K562 (cell line): ENCODE data around the gene AQP9. TPM values are rescaled to one million over a fixed set of nuclear protein-coding genes. Genes with fewer than 3 reads are reported as not detected.

Source experiments
- FOXA3 ChIP-seq, 2 experiments: fragments of 450-650 bp in 1 of 2; sonication (generic) in 1 of 2; formaldehyde crosslinking; IDR thresholded peaks in 1 of 2; conservative IDR thresholded peaks in 1 of 2; 2 replicates each; pipeline versions ENCODE4 v1.4.0 to v1.8.0; 2020 to 2022; ENCODE audit warnings: mild to moderate bottlenecking in 2 of 2, missing genetic modification reagents in 1 of 2
- RB1 ChIP-seq: fragments of 450-650 bp; IDR thresholded peaks from 2 replicates; pipeline ENCODE4 v1.6.1; 2017; ENCODE audit warnings: low read depth, mild to moderate bottlenecking
- polyA plus RNA-seq, 8 experiments: library from polyadenylated mRNA; depleted of rRNA in 4 of 8; stranded (reverse) in 5 of 8; unstranded in 3 of 8; fragments of >200 nt; fragmentation: Nextera tagmentation in 2 of 8; fragmentation: Illumina TruSeq in 1 of 8; extraction: Ambion mirVana in 2 of 8; extraction: Trizol in 1 of 8; gene quantifications; 2 replicates each; pipeline versions ENCODE4 v1.2.1 to v1.2.3, GENCODE V29; 2011 to 2014; ENCODE audit warnings: inconsistent platforms in 1 of 8, missing spikeins in 1 of 8
- total RNA-seq, 7 experiments: library from RNA; depleted of rRNA in 6 of 7; stranded (reverse); fragments of >200 nt in 6 of 7; fragmentation: Illumina TruSeq in 2 of 7; extraction: Trizol in 2 of 7; gene quantifications; 2 replicates each; pipeline versions ENCODE4 v1.2.1 to v1.2.3, GENCODE V29; 2011 to 2021; ENCODE audit warnings: low replicate concordance in 1 of 7
- TF ChIP-seq, protein P1 (sequence below): fragments of 450-650 bp; IDR thresholded peaks from 2 replicates; pipeline ENCODE4 v1.6.1; 2016; ENCODE audit warnings: low read depth

Gene AQP9
- total and polyA plus RNA-seq, 9 of the 15 experiments (the other 6 are each of a cell fraction or from before 2014, with no cell fraction given), result 0.04 to 0.33 (median 0.07) TPM; not detected in 4

DNA sequence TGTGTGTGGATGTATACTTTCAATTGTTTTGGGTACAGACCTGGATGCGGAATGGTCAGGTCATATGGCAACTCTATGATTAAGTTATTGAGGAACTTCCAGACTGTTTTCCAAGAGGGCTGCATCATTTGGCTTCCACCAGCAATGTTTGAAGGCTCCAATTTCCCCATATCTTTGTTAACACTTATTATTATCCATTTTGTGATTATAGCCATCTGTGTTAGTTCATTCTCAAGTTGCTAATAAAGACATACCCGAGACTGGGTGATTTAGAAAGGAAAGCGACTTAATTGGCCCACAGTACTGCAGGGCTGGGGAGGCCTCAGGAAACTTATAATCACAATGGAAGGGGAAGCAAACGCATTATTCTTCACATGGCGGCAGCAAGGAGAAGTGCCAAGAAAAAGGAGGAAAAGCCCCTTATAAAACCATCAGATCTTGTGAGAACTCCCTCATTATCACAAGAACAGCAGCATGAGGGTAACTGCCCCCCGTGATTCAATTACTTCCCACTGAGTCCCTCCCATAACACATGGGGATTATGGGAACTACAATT lies 41.6 kb upstream of the AQP9 start (continued):
- TF ChIP-seq, protein P1, sequence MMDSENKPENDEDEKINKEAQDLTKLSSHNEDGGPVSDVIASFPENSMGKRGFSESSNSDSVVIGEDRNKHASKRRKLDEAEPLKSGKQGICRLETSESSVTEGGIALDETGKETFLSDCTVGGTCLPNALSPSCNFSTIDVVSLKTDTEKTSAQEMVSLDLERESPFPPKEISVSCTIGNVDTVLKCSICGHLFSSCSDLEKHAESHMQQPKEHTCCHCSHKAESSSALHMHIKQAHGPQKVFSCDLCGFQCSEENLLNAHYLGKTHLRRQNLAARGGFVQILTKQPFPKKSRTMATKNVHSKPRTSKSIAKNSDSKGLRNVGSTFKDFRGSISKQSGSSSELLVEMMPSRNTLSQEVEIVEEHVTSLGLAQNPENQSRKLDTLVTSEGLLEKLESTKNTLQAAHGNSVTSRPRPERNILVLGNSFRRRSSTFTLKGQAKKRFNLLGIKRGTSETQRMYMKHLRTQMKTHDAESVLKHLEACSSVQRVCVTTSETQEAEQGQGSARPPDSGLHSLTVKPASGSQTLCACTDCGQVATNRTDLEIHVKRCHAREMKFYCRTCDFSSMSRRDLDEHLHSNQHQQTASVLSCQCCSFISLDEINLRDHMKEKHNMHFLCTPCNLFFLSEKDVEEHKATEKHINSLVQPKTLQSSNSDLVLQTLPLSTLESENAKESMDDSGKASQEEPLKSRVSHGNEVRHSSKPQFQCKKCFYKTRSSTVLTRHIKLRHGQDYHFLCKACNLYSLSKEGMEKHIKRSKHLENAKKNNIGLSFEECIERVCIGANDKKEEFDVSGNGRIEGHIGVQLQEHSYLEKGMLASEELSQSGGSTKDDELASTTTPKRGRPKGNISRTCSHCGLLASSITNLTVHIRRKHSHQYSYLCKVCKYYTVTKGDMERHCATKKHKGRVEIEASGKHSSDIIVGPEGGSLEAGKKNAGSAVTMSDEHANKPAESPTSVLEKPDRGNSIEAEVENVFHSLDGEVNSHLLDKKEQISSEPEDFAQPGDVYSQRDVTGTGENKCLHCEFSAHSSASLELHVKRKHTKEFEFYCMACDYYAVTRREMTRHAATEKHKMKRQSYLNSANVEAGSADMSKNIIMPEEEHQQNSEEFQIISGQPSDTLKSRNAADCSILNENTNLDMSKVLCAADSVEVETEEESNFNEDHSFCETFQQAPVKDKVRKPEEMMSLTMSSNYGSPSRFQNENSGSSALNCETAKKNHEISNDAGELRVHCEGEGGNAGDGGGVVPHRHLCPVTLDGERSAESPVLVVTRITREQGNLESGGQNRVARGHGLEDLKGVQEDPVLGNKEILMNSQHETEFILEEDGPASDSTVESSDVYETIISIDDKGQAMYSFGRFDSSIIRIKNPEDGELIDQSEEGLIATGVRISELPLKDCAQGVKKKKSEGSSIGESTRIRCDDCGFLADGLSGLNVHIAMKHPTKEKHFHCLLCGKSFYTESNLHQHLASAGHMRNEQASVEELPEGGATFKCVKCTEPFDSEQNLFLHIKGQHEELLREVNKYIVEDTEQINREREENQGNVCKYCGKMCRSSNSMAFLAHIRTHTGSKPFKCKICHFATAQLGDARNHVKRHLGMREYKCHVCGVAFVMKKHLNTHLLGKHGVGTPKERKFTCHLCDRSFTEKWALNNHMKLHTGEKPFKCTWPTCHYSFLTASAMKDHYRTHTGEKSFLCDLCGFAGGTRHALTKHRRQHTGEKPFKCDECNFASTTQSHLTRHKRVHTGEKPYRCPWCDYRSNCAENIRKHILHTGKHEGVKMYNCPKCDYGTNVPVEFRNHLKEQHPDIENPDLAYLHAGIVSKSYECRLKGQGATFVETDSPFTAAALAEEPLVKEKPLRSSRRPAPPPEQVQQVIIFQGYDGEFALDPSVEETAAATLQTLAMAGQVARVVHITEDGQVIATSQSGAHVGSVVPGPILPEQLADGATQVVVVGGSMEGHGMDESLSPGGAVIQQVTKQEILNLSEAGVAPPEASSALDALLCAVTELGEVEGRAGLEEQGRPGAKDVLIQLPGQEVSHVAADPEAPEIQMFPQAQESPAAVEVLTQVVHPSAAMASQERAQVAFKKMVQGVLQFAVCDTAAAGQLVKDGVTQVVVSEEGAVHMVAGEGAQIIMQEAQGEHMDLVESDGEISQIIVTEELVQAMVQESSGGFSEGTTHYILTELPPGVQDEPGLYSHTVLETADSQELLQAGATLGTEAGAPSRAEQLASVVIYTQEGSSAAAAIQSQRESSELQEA, result peak; percentile 49; the same call in 1 of the 2 replicates
- TF ChIP-seq RB1, result no peak
- no peak for TF ChIP-seq FOXA3 (CRISPR knock-in tag; conservative IDR thresholded peaks at IDR 0.05 in 1 of 2, IDR thresholded peaks at IDR 0.05 in 1 of 2)
